GM19452 (cell line): ENCODE measurements around the gene CCDC107.
"Not testable (repeated sequence)": the region's sequence is repeated elsewhere in the genome, so short reads cannot be mapped to it uniquely, and the experiment has no call there.

ENCODE experiments used
- ATAC-seq: cut with Tn5 transposase; IDR thresholded peaks from one replicate; pipeline ENCODE4 v1.9.1; 2021; ENCODE audit not compliant: unreplicated experiment

CCDC107 gene

GRCh38 chr9:35637427-35637955 is 20.6 kb upstream of the CCDC107 start:
- ATAC-seq: not testable (repeated sequence)

GRCh38 chr9:35638751-35639150 is 19.3 kb upstream of the CCDC107 start:
- ATAC-seq: not testable (repeated sequence)

- ATAC-seq: not testable (repeated sequence)
Measured at GRCh38 chr9:35639225-35639624, 18.9 kb upstream of the CCDC107 start.

GRCh38 chr9:35639631-35640030 is 18.5 kb upstream of the CCDC107 start:
- ATAC-seq: no peak

- ATAC-seq: not testable (repeated sequence)
Measured at GRCh38 chr9:35640431-35640830, 17.7 kb upstream of the CCDC107 start.

- not testable (repeated sequence) for ATAC-seq
Measured at GRCh38 chr9:35641478-35641877, 16.6 kb upstream of the CCDC107 start.

GRCh38 chr9:35643046-35643445 is 15.0 kb upstream of the CCDC107 start:
- ATAC-seq: no peak

- not testable (repeated sequence) for ATAC-seq
Measured at GRCh38 chr9:35645736-35646135, 12.4 kb upstream of the CCDC107 start.

- ATAC-seq: no peak
Measured at GRCh38 chr9:35646153-35646532, 11.9 kb upstream of the CCDC107 start.

- ATAC-seq: peak; percentile 90
Measured at GRCh38 chr9:35646533-35647265, 11.4 kb upstream of the CCDC107 start.

- no peak for ATAC-seq
Measured at GRCh38 chr9:35649431-35650340, 8.4 kb upstream of the CCDC107 start.

GRCh38 chr9:35650341-35651158 is 7.5 kb upstream of the CCDC107 start, which contains the start of gene SIT1:
Gene SIT1, minus strand, starts transcription at chr9:35650931. Its CDS starts 78 bp downstream, at chr9:35650853.
- ATAC-seq: no peak

- ATAC-seq: no peak
Measured at GRCh38 chr9:35651956-35652828, 5.9 kb upstream of the CCDC107 start.

GRCh38 chr9:35652829-35653209 is 5.3 kb upstream of the CCDC107 start:
- no peak for ATAC-seq

GRCh38 chr9:35653611-35654010 is 4.5 kb upstream of the CCDC107 start:
- ATAC-seq: no peak

- ATAC-seq: no peak
Measured at GRCh38 chr9:35656348-35656747, 1.7 kb upstream of the CCDC107 start.

- ATAC-seq: no peak
Measured at GRCh38 chr9:35656831-35657545, 1.1 kb upstream of the CCDC107 start.

GRCh38 chr9:35657546-35658136 is 451 bp upstream of the CCDC107 start, which contains the start of gene RMRP:
Gene RMRP, minus strand, starts transcription at chr9:35658019.
- ATAC-seq: peak; percentile 89

- no peak for ATAC-seq
Measured at GRCh38 chr9:35658968-35659220, 802 bp downstream of the CCDC107 start.
